IgD-negative memory B cell (primary cell): Measurements from ENCODE around the gene RD3L. TPM values are rescaled to one million over a fixed set of nuclear protein-coding genes. Genes with fewer than 3 reads are reported as not detected.
"Not testable (repeated sequence)": the region's sequence is repeated elsewhere in the genome, so short reads cannot be mapped to it uniquely, and the experiment has no call there.

ENCODE experiments used
- H3K27ac Mint-ChIP-seq, 3 donors: one replicate each; pipeline ENCODE4 v1.8.0; 2020 to 2022; ENCODE audit warnings: mild to moderate bottlenecking in 3 of 3, mixed read lengths in 3 of 3, moderate library complexity in 1 of 3
- H3K27me3 Mint-ChIP-seq: one replicate; pipeline ENCODE4 v1.8.0; 2021; ENCODE audit warnings: mixed read lengths
- H3K36me3 Mint-ChIP-seq: one replicate; pipeline ENCODE4 v1.8.0; 2020; ENCODE audit warnings: mild to moderate bottlenecking, mixed read lengths
- H3K4me1 Mint-ChIP-seq, 3 donors: one replicate each; pipeline ENCODE4 v1.8.0; 2020 to 2022; ENCODE audit warnings: mixed read lengths in 3 of 3, mild to moderate bottlenecking in 1 of 3
- H3K4me3 Mint-ChIP-seq, 4 donors: one replicate each; pipeline ENCODE4 v1.8.0; 2020 to 2022; ENCODE audit warnings: mild to moderate bottlenecking in 4 of 4, mixed read lengths in 4 of 4, moderate library complexity in 3 of 4
- H3K9me3 Mint-ChIP-seq, 3 donors: one replicate each; pipeline ENCODE4 v1.8.0; 2020 to 2021; ENCODE audit warnings: mixed read lengths in 3 of 3, mild to moderate bottlenecking in 1 of 3
- polyA plus RNA-seq: library from polyadenylated mRNA; unstranded; fragments of 300-500 nt; fragmentation: Illumina TruSeq; gene quantifications from one replicate; pipeline ENCODE4 v1.2.3, GENCODE V29; 2021

Gene RD3L
- not detected for polyA plus RNA-seq

GRCh38 chr14:103941973-103942736, at the start of gene RD3L:
RD3L (minus strand) TSS chr14:103942529; CDS start chr14:103941695, 834 bp downstream.
- Mint-ChIP-seq H3K27ac (no peak within 1 kb of the TSS), H3K9me3 (peaks cover 0 to 3% (median 0%) of the 10 kb centered on the region in 3 donors), H3K4me3 (no peak within 1 kb of the TSS), H3K4me1 (no peaks in the 10 kb centered on the region), H3K36me3 (no peaks in the 10 kb centered on the region), H3K27me3 (peaks cover 9% of the 10 kb centered on the region)

GRCh38 chr14:103989964-103990363, 47.6 kb upstream of the RD3L start:
- H3K27ac Mint-ChIP-seq = no peak overlapping the region
- no peak overlapping the region for H3K4me3 Mint-ChIP-seq
- H3K27me3 Mint-ChIP-seq = peaks cover 3% of the 10 kb centered on the region
- no peaks in the 10 kb centered on the region for H3K36me3 Mint-ChIP-seq
- H3K4me1 Mint-ChIP-seq = no peaks in the 10 kb centered on the region
- H3K9me3 Mint-ChIP-seq = peaks cover 10 to 18% (median 13%) of the 10 kb centered on the region in 3 donors

GRCh38 chr14:103989034-103989433, 46.7 kb upstream of the RD3L start:
- no peaks in the 10 kb centered on the region for H3K36me3 Mint-ChIP-seq
- H3K4me1 Mint-ChIP-seq = no peaks in the 10 kb centered on the region
- peaks cover 10 to 22% (median 15%) of the 10 kb centered on the region in 3 donors for H3K9me3 Mint-ChIP-seq
- H3K27ac Mint-ChIP-seq = no peak overlapping the region
- peaks cover 4% of the 10 kb centered on the region for H3K27me3 Mint-ChIP-seq
- no peak overlapping the region for H3K4me3 Mint-ChIP-seq

GRCh38 chr14:103984196-103984595, 41.9 kb upstream of the RD3L start:
- no peaks in the 10 kb centered on the region for H3K36me3 Mint-ChIP-seq
- peaks cover 6 to 25% (median 15%) of the 10 kb centered on the region in 3 donors for H3K9me3 Mint-ChIP-seq
- H3K27ac Mint-ChIP-seq = no peak overlapping the region
- H3K4me3 Mint-ChIP-seq = no peak overlapping the region
- peaks cover 1% of the 10 kb centered on the region for H3K27me3 Mint-ChIP-seq
- H3K4me1 Mint-ChIP-seq = no peaks in the 10 kb centered on the region

GRCh38 chr14:103980623-103981238, 38.4 kb upstream of the RD3L start:
- not testable (repeated sequence) for H3K36me3 Mint-ChIP-seq, H3K27me3 Mint-ChIP-seq, H3K4me3 Mint-ChIP-seq, H3K4me1 Mint-ChIP-seq, H3K27ac Mint-ChIP-seq
- H3K9me3 Mint-ChIP-seq = peaks cover 0 to 15% (median 12%) of the 10 kb centered on the region in 3 donors

GRCh38 chr14:103974575-103974974, 32.2 kb upstream of the RD3L start:
- H3K27me3 Mint-ChIP-seq = no peaks in the 10 kb centered on the region
- no peaks in the 10 kb centered on the region for H3K36me3 Mint-ChIP-seq
- H3K9me3 Mint-ChIP-seq = peaks cover 0 to 2% (median 0%) of the 10 kb centered on the region in 3 donors
- H3K4me3 Mint-ChIP-seq = no peak overlapping the region
- H3K27ac Mint-ChIP-seq = no peak overlapping the region
- H3K4me1 Mint-ChIP-seq = no peaks in the 10 kb centered on the region

GRCh38 chr14:103973354-103973753, 31.0 kb upstream of the RD3L start:
- Mint-ChIP-seq H3K4me1 (no peaks in the 10 kb centered on the region), H3K27me3 (no peaks in the 10 kb centered on the region), H3K27ac (no peak overlapping the region), H3K36me3 (no peaks in the 10 kb centered on the region), H3K4me3 (no peak overlapping the region), H3K9me3 (no peaks in the 10 kb centered on the region)

- Mint-ChIP-seq H3K4me3 (no peak overlapping the region), H3K27me3 (peaks cover 2% of the 10 kb centered on the region), H3K36me3 (no peaks in the 10 kb centered on the region), H3K27ac (no peak overlapping the region), H3K4me1 (no peaks in the 10 kb centered on the region), H3K9me3 (no peaks in the 10 kb centered on the region)
These were observed 27.6 kb upstream of the RD3L start for GRCh38 chr14:103969961-103970360.

- Mint-ChIP-seq H3K4me3 (no peak overlapping the region), H3K36me3 (no peaks in the 10 kb centered on the region), H3K9me3 (no peaks in the 10 kb centered on the region), H3K27ac (no peak overlapping the region), H3K4me1 (no peaks in the 10 kb centered on the region), H3K27me3 (peaks cover 2% of the 10 kb centered on the region)
These were observed 24.3 kb upstream of the RD3L start for GRCh38 chr14:103966631-103967030.

GRCh38 chr14:103961928-103962578, 19.7 kb upstream of the RD3L start:
- Mint-ChIP-seq H3K9me3 (no peaks in the 10 kb centered on the region), H3K4me1 (no peaks in the 10 kb centered on the region), H3K36me3 (no peaks in the 10 kb centered on the region), H3K27me3 (peaks cover 2% of the 10 kb centered on the region), H3K27ac (no peak overlapping the region), H3K4me3 (no peak overlapping the region)

GRCh38 chr14:103960457-103961055, 18.2 kb upstream of the RD3L start:
- H3K9me3 Mint-ChIP-seq = no peaks in the 10 kb centered on the region
- H3K36me3 Mint-ChIP-seq = no peaks in the 10 kb centered on the region
- no peak overlapping the region for H3K27ac Mint-ChIP-seq
- no peaks in the 10 kb centered on the region for H3K4me1 Mint-ChIP-seq
- H3K4me3 Mint-ChIP-seq = no peak overlapping the region
- H3K27me3 Mint-ChIP-seq = peaks cover 2% of the 10 kb centered on the region

- H3K4me3 Mint-ChIP-seq = no peak overlapping the region
- H3K4me1 Mint-ChIP-seq = no peaks in the 10 kb centered on the region
- peaks cover 14% of the 10 kb centered on the region for H3K27me3 Mint-ChIP-seq
- no peak overlapping the region for H3K27ac Mint-ChIP-seq
- peaks cover 0 to 3% (median 2%) of the 10 kb centered on the region in 3 donors for H3K9me3 Mint-ChIP-seq
- H3K36me3 Mint-ChIP-seq = no peaks in the 10 kb centered on the region
These were observed 6.9 kb upstream of the RD3L start for GRCh38 chr14:103949131-103949790.

GRCh38 chr14:103948442-103948841, 6.1 kb upstream of the RD3L start:
- Mint-ChIP-seq H3K27me3 (peaks cover 14% of the 10 kb centered on the region), H3K36me3 (no peaks in the 10 kb centered on the region), H3K4me3 (no peak overlapping the region), H3K4me1 (no peaks in the 10 kb centered on the region), H3K27ac (no peak overlapping the region), H3K9me3 (peaks cover 0 to 3% (median 0%) of the 10 kb centered on the region in 3 donors)

- peaks cover 0 to 3% (median 0%) of the 10 kb centered on the region in 3 donors for H3K9me3 Mint-ChIP-seq
- H3K36me3 Mint-ChIP-seq = no peaks in the 10 kb centered on the region
- H3K4me1 Mint-ChIP-seq = no peaks in the 10 kb centered on the region
- no peak overlapping the region for H3K4me3 Mint-ChIP-seq
- H3K27me3 Mint-ChIP-seq = peaks cover 13% of the 10 kb centered on the region
- H3K27ac Mint-ChIP-seq = no peak overlapping the region
These were observed 4.6 kb upstream of the RD3L start for GRCh38 chr14:103946975-103947374.

GRCh38 chr14:103943673-103944072, 1.3 kb upstream of the RD3L start:
- Mint-ChIP-seq H3K4me3 (no peak overlapping the region), H3K4me1 (no peaks in the 10 kb centered on the region), H3K27ac (no peak overlapping the region), H3K27me3 (peaks cover 12% of the 10 kb centered on the region), H3K36me3 (no peaks in the 10 kb centered on the region), H3K9me3 (peaks cover 0 to 3% (median 0%) of the 10 kb centered on the region in 3 donors)
